Testis (tissue), 3 donors: ENCODE measurements around the gene OTULIN. TPM values are rescaled to one million over a fixed set of nuclear protein-coding genes. Genes with fewer than 3 reads are reported as not detected.

Experiments
- DNase-seq: peaks from one replicate; pipeline ENCODE4 v3.0.0-alpha.2; 2019
- H3K27ac ChIP-seq, 2 donors: fragments of 200-600 bp; sonication (generic); one replicate each; pipeline ENCODE4 v1.5.1; 2019
- H3K27me3 ChIP-seq: fragments of 200-600 bp; sonication (generic); one replicate; pipeline ENCODE4 v1.5.1; 2019
- H3K36me3 ChIP-seq: fragments of 200-600 bp; sonication (generic); one replicate; pipeline ENCODE4 v1.5.1; 2017; ENCODE audit warnings: low read depth; ENCODE audit errors: missing control alignments
- H3K4me1 ChIP-seq: fragments of 200-600 bp; sonication (generic); one replicate; pipeline ENCODE4 v1.5.1; 2019
- H3K4me3 ChIP-seq, 2 donors: fragments of 200-600 bp; sonication (generic); one replicate each; pipeline ENCODE4 v1.5.1; 2017 to 2019
- H3K9me3 ChIP-seq: fragments of 200-600 bp; sonication (generic); one replicate; pipeline ENCODE4 v1.5.1; 2017
- POLR2A ChIP-seq: fragments of 450-650 bp; IDR thresholded peaks from one replicate; pipeline ENCODE4 v1.6.1; 2017; ENCODE audit warnings: antibody characterized with exemption, mild to moderate bottlenecking, moderate library complexity
- WGBS, 2 donors: methylation state at CpG; one replicate each; pipeline ENCODE4 v1.1.5; 2018; 5-methylcytosine and 5-hydroxymethylcytosine counted together
- intact Hi-C: fragments of 100-400 bp; cut with DNase I; formaldehyde crosslinking; loops from one replicate; pipeline ENCODE4 v1.15.1; 2023; ENCODE audit warnings: low total_unique reads
- polyA plus RNA-seq: library from polyadenylated mRNA; stranded (reverse); fragments of 350-450 nt; fragmentation: Illumina TruSeq; extraction: RNeasy Lipid Tissue Mini Kit (QIAGEN cat#74804); gene quantifications from one replicate; pipeline ENCODE4 v1.2.3, GENCODE V29; 2014; ENCODE audit warnings: low read depth, low replicate concordance; ENCODE audit not compliant: insufficient read depth
- total RNA-seq, 2 donors: library from RNA; depleted of rRNA; stranded (reverse); fragments of >200 nt; gene quantifications; one replicate each; pipeline ENCODE4 v1.2.3, GENCODE V29; 2016
- TF ChIP-seq, protein P1 (sequence below), 3 experiments: fragments of 450-650 bp in 2 of 3; fragments of 200-600 bp in 1 of 3; sonication (generic) in 1 of 3; IDR thresholded peaks; one replicate each; pipeline ENCODE4 v1.5.1; 2016 to 2019; ENCODE audit warnings: antibody characterized with exemption in 3 of 3, mild to moderate bottlenecking in 2 of 3, moderate library complexity in 1 of 3

The OTULIN gene
- total and polyA plus RNA-seq, 3 donors from 2014 or later: 32.7 to 41.0 (median 33.8) TPM

GRCh38 chr5:14650052-14650451 is 14.5 kb upstream of the OTULIN start:
- no peak for TF ChIP-seq POLR2A
- TF ChIP-seq, protein P1, sequence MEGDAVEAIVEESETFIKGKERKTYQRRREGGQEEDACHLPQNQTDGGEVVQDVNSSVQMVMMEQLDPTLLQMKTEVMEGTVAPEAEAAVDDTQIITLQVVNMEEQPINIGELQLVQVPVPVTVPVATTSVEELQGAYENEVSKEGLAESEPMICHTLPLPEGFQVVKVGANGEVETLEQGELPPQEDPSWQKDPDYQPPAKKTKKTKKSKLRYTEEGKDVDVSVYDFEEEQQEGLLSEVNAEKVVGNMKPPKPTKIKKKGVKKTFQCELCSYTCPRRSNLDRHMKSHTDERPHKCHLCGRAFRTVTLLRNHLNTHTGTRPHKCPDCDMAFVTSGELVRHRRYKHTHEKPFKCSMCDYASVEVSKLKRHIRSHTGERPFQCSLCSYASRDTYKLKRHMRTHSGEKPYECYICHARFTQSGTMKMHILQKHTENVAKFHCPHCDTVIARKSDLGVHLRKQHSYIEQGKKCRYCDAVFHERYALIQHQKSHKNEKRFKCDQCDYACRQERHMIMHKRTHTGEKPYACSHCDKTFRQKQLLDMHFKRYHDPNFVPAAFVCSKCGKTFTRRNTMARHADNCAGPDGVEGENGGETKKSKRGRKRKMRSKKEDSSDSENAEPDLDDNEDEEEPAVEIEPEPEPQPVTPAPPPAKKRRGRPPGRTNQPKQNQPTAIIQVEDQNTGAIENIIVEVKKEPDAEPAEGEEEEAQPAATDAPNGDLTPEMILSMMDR (IDR thresholded peaks at IDR 0.05): no peak
- Histone ChIP-seq H3K27me3 (no peaks in the 10 kb centered on the region), H3K4me3 (no peak overlapping the region), H3K4me1 (no peaks in the 10 kb centered on the region), H3K27ac (no peak overlapping the region), H3K36me3 (no peaks in the 10 kb centered on the region), H3K9me3 (no peaks in the 10 kb centered on the region)
- no peak for DNase-seq
- 86 to 93% methylated on average over 3 of the region's 3 CpGs for WGBS, 2 donors
- intact Hi-C loops: no loop called here

DNA sequence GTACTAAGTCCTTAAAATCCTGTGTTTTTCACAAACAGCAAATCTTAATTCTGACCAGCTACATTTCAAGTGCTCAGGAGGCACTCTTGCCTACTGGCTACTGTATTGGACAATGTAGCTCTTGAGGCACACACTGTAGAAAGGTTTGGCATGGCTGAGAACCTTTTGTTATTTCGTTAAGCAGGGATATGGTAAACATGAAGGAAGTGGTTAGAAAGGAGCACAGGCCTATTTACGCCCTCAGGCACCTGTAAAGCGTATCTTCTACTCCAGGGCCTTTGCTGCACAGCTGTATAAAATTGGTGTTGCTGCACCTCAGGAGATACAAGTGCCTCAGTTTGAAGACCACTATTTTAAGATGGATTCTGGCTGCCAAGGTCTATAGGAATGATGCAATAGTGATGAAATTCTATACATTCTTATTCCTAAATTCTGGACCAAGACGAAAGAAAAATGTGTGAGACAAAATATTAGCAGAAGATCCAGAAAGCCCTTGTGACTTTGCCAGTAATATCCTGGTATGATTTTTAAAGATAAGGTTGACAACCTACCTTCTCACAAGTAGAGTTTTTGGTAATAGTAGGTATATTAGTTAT is 9.3 kb upstream of the OTULIN start:
- Histone ChIP-seq H3K4me1 (no peaks in the 10 kb centered on the region), H3K36me3 (no peaks in the 10 kb centered on the region), H3K4me3 (no peak overlapping the region), H3K9me3 (no peaks in the 10 kb centered on the region), H3K27ac (no peak overlapping the region), H3K27me3 (no peaks in the 10 kb centered on the region)
- DNase-seq: no peak
- WGBS, 2 donors: 63 to 64% methylated on average over 4 of the region's 4 CpGs
- intact Hi-C loops: no loop called here
- no peak for TF ChIP-seq POLR2A
- TF ChIP-seq, protein P1 (IDR thresholded peaks at IDR 0.05): no peak

GRCh38 chr5:14656898-14657297 is 7.6 kb upstream of the OTULIN start:
- 41 to 45% methylated on average over 2 of the region's 2 CpGs for whole genome bisulfite sequencing, 2 donors
- intact Hi-C loops: no loop called here
- TF ChIP-seq, protein P1 (IDR thresholded peaks at IDR 0.05): no peak
- TF ChIP-seq POLR2A: no peak
- H3K4me3 ChIP-seq: no peak overlapping the region
- no peaks in the 10 kb centered on the region for H3K9me3 ChIP-seq
- no peak for DNase-seq
- no peaks in the 10 kb centered on the region for H3K36me3 ChIP-seq
- H3K4me1 ChIP-seq: no peaks in the 10 kb centered on the region
- H3K27me3 ChIP-seq: no peaks in the 10 kb centered on the region
- no peak overlapping the region for H3K27ac ChIP-seq

GRCh38 chr5:14659821-14660607 is 4.5 kb upstream of the OTULIN start:
- Histone ChIP-seq H3K27me3 (no peaks in the 10 kb centered on the region), H3K4me1 (peaks cover 7% of the 10 kb centered on the region), H3K4me3 (no peak overlapping the region), H3K9me3 (no peaks in the 10 kb centered on the region), H3K36me3 (no peaks in the 10 kb centered on the region), H3K27ac (no peak overlapping the region)
- no peak for DNase-seq
- TF ChIP-seq POLR2A: no peak
- TF ChIP-seq, protein P1 (IDR thresholded peaks at IDR 0.05): no peak
- WGBS, 2 donors: 75 to 96% methylated on average over 3 of the region's 3 CpGs
- intact Hi-C loops: no loop called here
